Measurements from ENCODE around the gene GPR132.

GPR132 gene

DNA sequence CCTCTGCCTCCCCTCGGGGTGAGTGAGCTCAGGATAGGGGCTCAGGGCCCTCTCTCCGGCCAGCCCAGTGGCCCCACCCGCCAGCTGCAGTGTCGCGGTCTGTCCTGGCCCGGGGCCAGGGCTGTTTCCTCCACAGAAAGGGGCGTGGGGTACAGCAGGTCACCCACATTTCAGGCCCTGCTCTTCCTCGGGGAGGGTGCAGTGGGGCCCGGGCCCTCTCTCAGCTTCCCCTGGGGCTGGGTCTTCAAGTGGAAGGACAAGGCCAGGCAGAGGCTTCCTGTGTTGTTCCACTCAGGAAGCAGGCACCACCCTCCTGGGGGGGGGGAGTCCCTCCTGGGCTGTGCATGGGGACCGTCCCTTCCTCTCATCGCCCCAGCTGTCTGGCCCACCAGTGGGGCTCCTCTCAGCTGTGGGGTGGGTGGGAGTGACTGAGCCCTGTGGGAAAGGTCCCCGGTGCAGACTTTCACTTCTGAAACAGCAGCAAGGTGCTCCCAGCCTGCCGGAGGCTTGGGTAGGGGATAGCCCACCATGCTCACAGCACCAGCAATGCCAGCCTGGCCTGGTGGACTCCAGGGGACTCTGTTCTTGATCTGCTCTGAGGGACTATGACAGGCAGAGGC, 3.7 kb downstream of the GPR132 start:
- DNase-seq (ENCODE audit: low read depth in 3 of 3) = peak in 2 of 3 experiments; percentile 29 to 40

DNA sequence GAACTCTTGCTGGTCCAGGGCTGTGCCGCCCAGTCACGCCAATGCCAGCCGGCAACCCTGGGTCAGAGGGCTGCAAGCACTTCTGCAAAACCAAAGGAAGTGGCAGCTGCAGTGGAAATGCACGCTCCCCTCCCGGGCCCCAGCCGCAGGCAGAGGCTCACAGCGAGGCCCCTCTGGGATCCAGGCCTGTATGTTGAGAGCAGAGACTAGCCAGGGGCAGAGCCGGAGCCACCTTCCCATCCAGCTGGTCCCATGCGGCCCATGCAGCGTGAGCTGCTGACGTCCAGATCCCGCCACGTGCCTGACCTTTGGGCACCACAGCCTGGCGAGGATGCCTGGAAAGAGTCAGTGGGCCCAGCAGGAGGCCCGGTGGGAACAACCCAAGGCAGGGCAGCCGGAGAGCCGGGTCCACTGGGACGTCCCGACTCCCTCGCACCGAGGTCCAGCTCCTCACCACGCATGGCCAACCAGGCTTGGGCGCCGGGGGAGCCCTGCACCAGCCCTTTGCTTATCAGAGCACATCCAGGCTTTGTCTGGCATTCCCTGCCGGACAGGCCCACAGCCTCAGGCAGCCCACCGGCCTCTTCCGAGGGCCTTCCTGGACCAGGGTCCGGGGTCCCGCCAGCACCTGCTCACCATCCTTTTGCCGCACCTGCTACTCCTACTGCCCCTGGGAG, 4.3 kb downstream of the GPR132 start:
- DNase-seq (ENCODE audit: low read depth in 3 of 3) = no peak

DNA sequence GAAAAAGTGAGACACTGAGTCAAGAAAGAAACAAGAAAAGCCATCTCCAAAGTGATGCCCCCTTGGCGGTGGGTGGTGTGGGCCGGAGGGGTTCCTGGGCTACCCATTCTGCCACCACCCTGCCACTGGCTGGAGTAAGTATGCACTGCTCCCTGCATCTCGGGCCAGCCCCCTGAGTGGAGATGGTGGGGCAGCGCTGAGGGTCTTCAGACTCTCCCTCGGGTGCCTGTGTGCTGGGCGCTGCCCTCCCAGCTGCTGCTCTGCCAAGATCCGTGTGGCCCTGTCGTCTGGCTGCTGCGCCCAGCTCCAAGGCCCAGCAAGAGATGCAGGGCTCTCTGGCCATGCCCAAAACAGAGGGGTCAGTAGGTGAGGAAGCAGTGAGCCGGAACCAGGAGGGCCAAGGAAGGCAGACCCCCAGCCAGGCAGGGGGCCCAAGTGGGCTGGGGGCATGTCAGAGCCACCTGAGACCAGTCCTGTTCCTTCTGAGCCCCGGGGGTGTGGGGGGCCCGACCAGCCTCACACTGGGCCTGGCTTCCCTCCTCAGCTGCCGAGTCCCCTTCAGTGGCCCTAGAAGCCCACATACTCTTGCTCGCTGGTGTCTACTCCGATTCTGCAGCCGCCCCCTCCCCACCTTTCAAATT, 5.2 kb downstream of the GPR132 start:
- no peak for DNase-seq (ENCODE audit: low read depth in 3 of 3)

DNA sequence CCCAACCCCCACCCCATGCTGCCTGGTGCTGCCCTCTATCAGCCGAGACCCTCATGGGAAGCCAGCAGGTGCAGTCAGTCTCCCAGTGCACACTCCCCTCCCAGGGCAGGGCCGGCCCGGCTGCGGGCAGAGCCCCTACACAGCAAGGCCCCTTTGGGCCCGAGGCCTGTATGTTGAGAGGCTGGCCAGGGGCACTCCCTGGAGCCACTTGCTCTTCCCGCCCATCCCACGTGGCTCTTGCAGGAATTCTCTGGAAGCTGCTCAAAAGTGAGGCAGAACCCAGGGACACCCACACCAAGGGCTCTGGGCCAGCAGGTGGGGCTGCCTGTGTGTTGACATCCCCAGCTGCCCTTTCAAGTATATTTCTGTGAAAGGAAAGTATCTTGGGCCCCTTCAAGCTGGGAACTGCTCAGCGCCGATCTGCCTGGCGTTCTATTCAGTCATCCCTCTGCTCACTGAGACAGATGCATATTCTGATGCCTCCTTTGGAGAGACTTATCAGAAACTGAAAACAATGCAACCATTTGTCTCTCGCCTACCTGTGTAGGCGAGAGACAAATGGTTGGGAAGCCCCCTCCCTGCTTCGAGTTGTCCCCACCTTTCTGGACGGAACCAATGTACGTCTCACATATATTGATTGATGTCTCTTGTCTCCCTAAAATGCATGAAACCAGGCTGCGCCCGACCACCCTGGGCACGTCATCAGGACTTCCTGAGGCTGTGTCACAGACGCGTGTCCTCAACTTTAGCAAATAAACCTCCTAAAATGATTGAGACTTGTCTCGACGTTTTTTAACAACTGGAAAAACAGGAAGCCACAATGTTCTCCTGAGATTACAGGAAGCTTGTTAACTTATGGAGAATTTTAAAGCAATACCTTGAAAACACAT, 6.0 kb downstream of the GPR132 start:
- peak in 1 of 3 experiments; percentile 25 for DNase-seq (ENCODE audit: low read depth in 3 of 3)

DNA sequence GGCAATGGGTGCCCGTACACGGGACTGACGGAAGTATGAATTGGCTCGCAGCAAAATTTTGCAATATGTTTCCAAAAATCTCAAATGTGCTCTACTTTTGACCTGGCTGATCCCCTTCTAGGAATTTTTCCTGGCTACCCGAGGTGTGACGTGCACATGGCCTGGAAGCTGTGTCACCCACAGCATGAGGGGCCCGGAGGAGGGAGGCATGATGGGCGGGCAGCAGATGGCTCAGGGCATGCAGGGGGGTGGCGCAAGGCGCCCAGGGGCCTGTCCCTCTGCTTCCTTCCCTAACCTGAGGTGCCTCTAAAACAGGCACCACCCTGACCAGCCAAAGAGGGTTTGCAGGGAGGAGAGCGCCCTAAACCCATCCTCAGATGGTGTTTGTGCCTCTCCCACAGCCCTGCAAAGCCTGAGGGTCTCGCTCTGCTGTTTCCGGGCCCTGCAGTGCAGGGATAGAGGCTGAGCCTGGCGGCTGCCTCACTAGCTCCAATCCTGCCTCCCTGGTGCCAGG, 6.7 kb downstream of the GPR132 start:
- no peak for DNase-seq (ENCODE audit: low read depth in 3 of 3)

DNA sequence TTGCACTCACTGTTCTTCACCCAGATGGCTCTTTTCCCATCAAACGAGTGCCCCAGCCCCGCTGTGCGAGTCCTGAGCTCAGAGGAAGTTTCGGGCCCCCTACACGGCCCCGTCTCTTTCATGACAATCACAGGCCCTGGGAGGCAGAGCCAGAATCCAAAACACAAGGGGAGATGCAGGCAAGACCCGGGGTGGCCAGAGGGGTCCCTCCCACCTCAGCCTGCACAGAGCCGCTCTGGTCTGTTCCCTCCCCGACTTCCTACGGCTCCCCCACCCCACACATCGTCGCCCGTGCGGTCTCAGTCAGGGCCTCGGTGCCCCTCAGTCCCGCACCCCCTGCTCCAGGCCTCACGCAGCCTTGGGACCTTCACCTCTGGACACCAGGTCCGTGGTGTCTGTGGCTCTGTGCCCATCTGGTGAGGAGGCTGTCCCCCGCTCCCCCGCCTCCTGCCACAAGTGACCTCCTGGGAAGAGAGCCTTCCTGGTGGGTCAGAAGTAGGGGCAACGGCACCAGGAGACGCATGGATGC, 8.9 kb downstream of the GPR132 start:
- DNase-seq (ENCODE audit: low read depth in 3 of 3) = no peak

DNA sequence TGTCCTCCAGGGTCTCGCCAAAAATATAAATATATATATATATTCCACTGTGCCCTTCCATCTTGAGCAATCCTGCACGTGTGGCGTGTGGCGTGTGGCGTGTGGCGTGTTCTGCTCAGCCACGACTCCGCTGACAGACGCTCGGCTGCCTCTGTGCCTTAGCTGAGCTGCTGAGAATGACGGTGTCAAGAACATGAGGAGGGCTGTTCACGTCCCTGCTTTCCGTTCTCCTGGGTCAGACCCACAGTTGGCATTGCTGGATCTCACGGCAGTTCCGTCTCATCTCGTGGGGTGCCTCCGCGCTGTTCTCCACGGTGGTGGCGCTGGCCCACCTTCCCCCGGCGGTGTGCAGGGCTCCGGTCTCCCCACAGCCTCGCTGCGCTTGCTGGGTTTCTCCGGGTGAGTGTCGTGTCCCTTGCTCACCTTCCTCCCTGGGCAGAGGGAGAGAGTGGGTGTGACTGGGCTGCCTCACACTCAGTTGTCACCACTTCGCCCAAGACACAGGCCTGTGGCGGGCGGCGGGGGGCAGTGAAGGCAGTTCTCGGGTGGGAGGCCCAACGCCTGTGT, 9.4 kb downstream of the GPR132 start:
- DNase-seq (ENCODE audit: low read depth in 3 of 3) = no peak

DNA sequence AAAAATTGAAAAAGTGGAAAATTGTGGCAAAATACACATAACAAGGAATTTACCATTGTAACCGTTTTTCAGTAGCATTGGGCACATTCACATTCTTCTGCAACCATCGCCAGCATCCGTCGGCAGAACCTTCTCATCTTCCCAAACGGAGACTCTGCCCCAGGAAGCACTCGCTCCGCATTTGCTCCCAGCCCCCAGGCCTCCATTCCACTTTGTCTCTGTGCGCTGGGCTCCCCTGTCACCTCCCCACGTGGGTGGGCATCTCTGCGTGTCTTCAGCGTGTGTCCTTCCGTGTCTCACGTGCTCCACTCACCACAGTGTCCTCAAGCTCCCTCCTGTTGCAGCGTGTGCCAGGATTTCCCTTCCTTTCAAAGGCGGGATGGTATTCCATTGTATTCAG, 9.9 kb downstream of the GPR132 start:
- no peak for DNase-seq (ENCODE audit: low read depth in 3 of 3)

DNA sequence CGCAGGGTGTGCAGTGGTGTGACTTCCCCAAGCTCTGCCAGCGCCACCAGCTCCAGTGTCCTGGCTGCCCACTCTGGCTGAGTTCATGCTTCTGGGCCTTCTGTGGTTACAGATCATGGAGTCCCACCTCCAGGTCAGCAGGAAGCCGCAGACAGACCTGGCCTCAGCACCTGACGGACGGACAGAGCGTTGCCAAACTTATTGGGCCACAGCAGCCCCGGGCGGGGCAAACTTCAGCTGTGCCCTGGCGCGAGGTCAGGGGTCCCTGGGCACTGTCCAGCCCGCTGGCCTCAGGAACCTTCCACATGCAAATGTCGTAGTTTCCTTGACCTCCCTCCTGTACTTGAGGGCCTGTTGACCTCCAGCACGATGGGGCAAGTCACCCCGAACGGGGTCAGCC, 11.2 kb downstream of the GPR132 start:
- DNase-seq (ENCODE audit: low read depth in 3 of 3) = no peak

DNA sequence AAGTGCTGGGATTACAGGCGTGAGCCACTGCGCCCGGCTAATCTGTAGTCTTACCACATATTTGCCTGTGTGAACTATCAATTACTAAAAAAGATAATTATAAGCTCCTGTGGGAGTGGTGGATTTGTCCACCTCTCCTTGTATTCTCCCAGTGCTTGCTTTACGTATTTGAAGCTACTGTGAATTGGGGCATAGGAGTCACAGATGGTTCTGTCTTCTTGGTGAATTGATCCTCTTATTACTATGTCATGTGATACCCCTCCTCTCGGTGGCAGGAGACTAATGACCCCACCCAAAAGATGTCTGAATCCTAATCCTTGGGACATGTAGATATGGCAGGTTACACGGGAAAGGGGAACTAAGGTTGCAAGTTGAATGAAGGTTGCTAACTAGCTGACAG, 11.8 kb downstream of the GPR132 start:
- DNase-seq (ENCODE audit: low read depth in 3 of 3) = no peak

DNA sequence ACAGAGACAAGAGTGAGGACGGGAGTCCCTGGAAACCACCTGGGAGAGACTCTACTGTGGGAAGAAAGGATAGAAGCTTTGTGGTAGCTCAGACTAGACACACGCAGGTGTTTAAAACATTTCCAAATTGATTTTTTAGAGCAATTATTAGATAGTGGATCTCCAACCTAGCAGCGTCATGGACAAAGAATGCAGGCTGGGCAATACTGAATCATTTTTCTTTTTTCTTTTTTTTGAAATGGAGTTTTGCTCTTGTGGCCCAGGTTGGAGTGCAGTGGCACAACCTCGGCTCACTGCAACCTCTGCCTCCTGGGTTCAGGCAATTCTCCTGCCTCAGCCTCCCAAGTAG, 13.1 kb downstream of the GPR132 start:
- no peak for DNase-seq (ENCODE audit: low read depth in 3 of 3)

DNA sequence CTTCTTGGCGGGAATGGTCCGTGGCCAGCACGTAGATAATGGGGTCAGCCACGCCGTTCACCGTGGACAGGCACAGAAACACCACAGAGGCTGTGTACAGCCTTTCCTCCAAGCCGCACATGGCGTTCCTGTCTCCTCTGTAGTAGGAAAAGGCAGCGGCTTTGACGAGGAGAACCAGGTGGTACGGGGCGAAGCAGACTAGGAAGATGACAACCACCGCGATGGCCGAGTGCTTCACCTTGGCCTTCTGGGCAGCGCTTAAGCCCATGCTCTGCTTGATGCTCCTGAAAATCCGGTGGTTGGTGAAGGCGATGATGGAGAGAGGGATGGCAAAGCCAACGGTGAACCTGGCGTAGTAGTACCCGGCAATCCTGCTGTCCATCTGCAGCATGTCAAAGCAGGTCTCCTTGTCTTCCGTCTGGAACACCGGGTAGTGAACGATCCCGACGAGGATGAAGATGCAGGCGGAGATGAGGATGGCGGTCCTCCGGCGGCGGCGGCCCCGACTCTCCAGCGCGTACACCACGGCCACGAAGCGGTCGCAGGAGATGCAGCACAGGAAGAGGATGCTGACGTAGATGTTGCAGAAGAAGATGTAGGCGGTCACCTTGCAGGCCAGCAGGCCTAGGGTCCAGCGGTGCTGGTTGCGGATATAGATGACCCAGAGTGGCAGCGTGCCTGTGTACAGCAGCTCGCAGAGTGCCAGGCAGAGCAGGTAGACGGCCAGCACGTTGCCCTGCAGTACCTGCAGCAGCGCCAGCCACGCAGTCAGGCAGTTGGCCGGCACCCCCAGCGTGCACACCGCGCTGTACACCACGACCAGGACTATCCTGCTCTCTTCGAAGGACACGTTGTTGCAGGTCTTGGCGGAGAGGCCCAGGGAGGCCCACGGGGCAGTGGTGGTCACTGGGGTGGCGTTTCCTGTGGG, 13.8 kb downstream of the GPR132 start:
- no peak for DNase-seq (ENCODE audit: low read depth in 3 of 3)

DNA sequence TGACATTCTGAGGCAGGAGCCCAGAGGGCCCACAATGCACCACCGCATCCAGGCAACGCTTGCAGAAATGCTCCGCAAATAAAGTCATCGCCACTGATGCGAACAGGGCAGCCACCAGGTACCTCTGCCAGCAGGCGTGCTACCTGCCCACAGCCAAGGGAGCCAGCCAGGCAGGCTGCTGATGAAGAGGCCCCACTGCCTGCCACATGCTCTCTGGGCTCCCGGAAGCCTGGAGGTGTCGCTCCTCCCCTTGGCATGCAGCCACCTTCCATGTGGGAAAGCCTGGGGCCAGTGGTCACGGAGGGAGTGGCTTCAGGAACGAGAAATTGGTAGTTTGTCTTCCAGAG, 14.7 kb downstream of the GPR132 start:
- DNase-seq (ENCODE audit: low read depth in 3 of 3) = no peak

DNA sequence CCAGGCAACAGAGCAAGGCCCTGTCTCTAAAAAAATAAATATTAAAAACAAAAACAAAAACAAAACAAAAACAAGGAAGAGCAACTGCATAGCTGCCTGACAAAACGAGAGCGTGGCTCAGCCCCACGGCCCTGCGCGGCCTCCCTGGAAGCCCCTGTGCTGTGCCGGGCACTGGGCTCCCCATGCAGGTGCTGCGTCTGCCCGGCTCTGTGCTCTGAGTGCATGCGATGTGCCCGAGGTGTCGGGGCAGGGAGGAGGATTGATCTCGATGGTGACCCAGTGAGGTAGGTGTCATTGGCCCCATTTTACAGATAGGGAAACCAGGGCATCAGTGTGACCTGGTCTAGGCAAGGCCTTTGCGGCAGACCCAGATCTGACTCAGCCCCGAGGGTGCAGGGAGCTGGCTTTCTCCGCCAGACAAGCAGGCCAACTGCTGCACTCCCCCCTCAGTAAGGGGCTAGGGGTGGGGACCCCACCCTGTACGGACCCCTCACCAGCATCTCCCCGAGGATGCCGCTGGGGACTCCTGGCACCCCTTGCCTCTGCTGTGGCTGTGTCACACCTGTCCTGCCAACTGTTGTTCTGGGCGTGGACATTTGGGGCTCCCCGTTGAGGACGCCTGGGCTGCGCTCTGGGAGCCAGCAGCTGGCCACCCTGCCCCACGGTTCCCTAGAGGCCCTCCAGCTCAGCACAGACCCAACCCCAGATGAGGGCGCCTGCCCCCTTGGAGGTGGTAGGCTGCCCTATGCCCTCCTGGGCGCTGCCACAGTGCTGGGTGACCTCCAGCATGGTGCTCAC, 15.3 kb downstream of the GPR132 start:
- DNase-seq (ENCODE audit: low read depth in 3 of 3) = no peak

DNA sequence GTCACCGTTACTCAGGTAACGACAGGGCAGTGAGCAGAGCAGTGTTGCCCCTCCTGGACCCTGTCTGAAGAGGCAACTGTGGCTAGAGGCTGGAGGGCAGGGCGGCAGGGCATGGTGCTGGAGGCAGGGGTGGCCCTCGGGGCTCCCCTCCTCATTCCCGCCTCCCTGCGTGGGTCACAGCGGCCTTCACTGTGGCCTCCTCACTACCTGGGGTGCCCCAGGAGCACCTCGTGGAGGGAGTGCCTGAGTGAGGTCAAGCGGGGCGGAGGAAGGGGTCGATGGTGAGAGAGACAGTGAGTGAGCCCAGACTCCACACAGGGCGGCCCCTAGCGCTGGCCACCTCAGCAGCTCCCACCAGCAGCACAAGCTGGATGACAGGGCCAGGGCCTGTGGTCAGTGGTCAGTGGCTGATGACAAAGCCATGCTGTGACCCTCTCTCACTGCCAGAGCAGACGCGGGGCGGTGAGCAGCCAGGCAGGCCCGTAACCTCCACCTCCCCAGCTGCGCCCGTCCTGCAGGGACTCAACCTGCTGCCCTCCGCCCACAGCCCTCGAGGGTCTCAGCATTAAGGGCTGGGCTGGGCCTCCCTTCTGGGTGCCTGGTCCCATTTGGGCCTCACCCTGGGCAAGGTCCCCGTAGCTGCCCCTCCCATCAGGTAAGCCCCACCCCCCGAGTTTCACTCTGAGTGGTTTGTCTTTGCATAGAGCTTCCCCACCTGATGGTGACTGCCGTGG, 17.8 kb downstream of the GPR132 start:
- DNase-seq (ENCODE audit: low read depth in 3 of 3) = no peak

DNA sequence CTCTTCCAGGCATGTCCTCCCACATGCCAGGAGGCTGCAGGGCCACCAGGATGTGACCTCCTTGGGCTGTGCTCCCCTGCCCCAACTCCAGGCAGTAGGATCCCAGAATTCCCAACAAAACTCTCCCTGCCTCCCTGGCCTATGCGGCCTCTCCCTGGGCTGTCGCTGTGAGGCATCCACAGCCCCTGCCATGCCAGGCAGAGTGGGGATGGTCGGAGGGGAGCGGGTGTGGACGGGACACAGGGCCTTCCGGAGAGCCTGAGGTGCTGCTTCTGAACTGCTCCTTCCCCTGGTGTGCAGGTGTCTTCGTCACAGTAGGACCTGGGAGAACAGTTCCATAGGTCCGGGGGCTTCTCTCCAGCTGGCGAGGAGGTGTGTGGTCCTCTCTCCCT, 18.3 kb downstream of the GPR132 start:
- DNase-seq (ENCODE audit: low read depth in 3 of 3) = no peak

DNA sequence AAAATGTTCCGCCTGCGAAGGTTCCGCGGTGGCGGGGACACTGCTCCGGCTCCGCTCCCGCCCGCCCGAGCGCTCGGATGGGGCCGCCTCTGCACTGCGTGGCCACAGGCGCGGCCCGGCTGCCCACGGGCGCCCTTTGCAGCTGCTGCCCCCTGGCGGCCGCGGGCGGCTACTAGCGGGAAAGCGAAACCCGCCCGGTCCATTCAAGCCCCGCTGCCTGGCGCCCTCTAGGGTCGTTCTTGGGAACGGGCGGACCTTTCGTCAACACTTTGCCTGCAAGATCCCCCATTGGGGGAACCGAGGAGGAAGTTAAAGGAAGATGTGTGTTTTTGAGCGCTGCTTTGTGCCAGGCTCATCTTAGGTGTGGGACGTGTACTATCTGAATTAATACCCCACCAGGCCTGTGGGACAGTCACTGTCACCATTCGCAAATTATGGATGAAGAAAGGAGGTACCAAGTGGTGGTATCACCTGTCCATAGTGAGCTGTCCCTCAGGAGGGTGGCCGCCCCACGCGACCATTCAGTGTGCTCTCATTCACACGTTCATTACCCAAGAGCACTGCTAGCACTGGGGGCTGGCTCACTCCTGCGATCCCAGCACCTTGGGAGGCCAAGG, 19.4 kb downstream of the GPR132 start:
- peak; percentile 84 to 94 (median 89) for DNase-seq (ENCODE audit: low read depth in 3 of 3)

DNA sequence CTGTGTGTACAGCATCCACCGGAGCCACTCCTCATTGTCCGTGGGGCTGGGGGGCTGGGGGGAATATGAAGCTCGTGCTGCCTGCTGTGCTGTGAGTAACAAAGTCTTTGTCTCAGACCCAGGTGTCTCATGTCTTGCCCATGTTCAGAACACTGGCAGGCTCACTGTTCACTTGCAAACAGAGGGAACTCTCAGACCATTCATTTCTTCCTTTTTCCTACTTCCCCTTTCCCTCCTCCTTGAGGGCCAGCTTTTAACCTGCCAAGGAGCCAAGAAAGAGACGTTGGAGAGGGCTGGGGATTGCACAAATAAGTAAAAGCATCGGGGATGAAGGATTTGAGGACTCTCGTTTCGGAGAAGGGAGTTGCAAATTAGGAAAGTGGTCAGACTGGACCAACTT, 21.6 kb downstream of the GPR132 start:
- no peak for DNase-seq (ENCODE audit: low read depth in 3 of 3)

DNA sequence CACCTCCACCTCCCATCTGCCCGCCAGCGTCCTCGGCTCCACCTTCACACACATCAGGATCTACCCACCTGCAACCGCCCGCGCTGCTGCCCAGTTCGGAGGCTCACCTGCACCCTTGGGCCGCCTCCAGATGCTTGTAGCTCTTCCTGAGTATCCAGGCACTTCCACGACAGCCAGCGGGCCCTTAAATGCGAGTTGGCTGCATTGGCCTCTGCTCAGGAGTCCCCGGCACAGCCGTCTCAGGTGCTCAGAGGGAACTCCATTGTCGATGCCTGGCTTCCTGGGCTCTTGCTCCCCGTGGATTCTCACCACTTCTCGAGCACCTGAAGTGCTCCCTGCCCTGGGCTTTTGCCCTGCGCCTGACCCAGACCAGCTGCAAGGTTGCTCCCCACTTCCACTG, 22.4 kb downstream of the GPR132 start:
- DNase-seq (ENCODE audit: low read depth in 3 of 3) = no peak
